ENCODE measurements around the gene HOXA4. TPM values are rescaled to one million over a fixed set of nuclear protein-coding genes. Genes with fewer than 3 reads are reported as not detected.

The HOXA4 gene
- total and polyA plus RNA-seq, 11 donors, result 0.23 to 2.6 (median 0.82) TPM; not detected in 1

GRCh38 chr7:27088002-27088922 lies 42.3 kb downstream of the HOXA4 start:
- Histone ChIP-seq H3K4me3 (peak overlapping the region in 1 of 12 donors; percentile 29), H3K4me1 (peaks cover 0 to 8% (median 0%) of the 10 kb centered on the region in 12 donors), H3K36me3 (no peaks in the 10 kb centered on the region), H3K9me3 (peaks cover 0 to 7% (median 0%) of the 10 kb centered on the region in 12 donors), H3K27ac (no peak overlapping the region), H3K27me3 (peaks cover 14 to 99% (median 55%) of the 10 kb centered on the region in 9 donors)
- 11 to 22% (median 14%) methylated on average over 62 to 68 of the region's 68 CpGs for WGBS, 4 donors
- DNase-seq, result no peak
- ATAC-seq, result no peak
- TF ChIP-seq CTCF (IDR thresholded peaks at IDR 0.05) (no peak), POLR2A (IDR thresholded peaks at IDR 0.05) (no peak)
- intact Hi-C loops (cut with DNase I), result no loop called here

GRCh38 chr7:27083646-27084045 lies 46.9 kb downstream of the HOXA4 start:
- 76 to 81% (median 78%) methylated on average over 2 of the region's 2 CpGs for WGBS, 4 donors
- H3K36me3 ChIP-seq, result no peaks in the 10 kb centered on the region
- H3K27me3 ChIP-seq, result peaks cover 7 to 61% (median 34%) of the 10 kb centered on the region in 9 donors
- DNase-seq (no peak), ATAC-seq (no peak)
- H3K4me3 ChIP-seq, result no peak overlapping the region
- no peak for TF ChIP-seq CTCF (IDR thresholded peaks at IDR 0.05)
- no peak for TF ChIP-seq POLR2A (IDR thresholded peaks at IDR 0.05)
- intact Hi-C loops (cut with DNase I), result no loop called here
- peaks cover 0 to 14% (median 0%) of the 10 kb centered on the region in 12 donors for H3K4me1 ChIP-seq
- no peak overlapping the region for H3K27ac ChIP-seq
- H3K9me3 ChIP-seq, result peaks cover 0 to 7% (median 0%) of the 10 kb centered on the region in 12 donors

GRCh38 chr7:27082171-27082570 lies 48.4 kb downstream of the HOXA4 start:
- Histone ChIP-seq H3K4me3 (no peak overlapping the region), H3K4me1 (peaks cover 0 to 6% (median 0%) of the 10 kb centered on the region in 12 donors), H3K27ac (no peak overlapping the region), H3K9me3 (no peaks in the 10 kb centered on the region), H3K36me3 (no peaks in the 10 kb centered on the region), H3K27me3 (peaks cover 0 to 47% (median 20%) of the 10 kb centered on the region in 9 donors)
- ATAC-seq (no peak), DNase-seq (no peak)
- intact Hi-C loops (cut with DNase I), result no loop called here
- no peak for TF ChIP-seq CTCF (IDR thresholded peaks at IDR 0.05)
- no peak for TF ChIP-seq POLR2A (IDR thresholded peaks at IDR 0.05)
- 65 to 91% (median 74%) methylated on average over 1 of the region's 1 CpG for WGBS, 4 donors

GRCh38 chr7:27080844-27081436 lies 49.6 kb downstream of the HOXA4 start:
- no peak for DNase-seq
- Histone ChIP-seq H3K4me1 (peaks cover 0 to 6% (median 0%) of the 10 kb centered on the region in 12 donors), H3K27me3 (peaks cover 0 to 35% (median 9%) of the 10 kb centered on the region in 9 donors), H3K9me3 (peaks cover 0 to 2% (median 0%) of the 10 kb centered on the region in 12 donors), H3K27ac (no peak overlapping the region), H3K36me3 (no peaks in the 10 kb centered on the region), H3K4me3 (no peak overlapping the region)
- intact Hi-C loops (cut with DNase I), result no loop called here
- no peak for TF ChIP-seq CTCF (IDR thresholded peaks at IDR 0.05)
- no peak for TF ChIP-seq POLR2A (IDR thresholded peaks at IDR 0.05)
- no peak for ATAC-seq
- 43 to 47% (median 45%) methylated on average over 4 of the region's 4 CpGs for WGBS, 4 donors
